Lung (tissue), 12 donors: ENCODE data around the gene RCOR1. TPM values are rescaled to one million over a fixed set of nuclear protein-coding genes. Genes with fewer than 3 reads are reported as not detected.

Source experiments
- ATAC-seq: fragments of 200-7000 bp; cut with Tn5 transposase; one replicate; pipeline ENCODE4 v1.9.1; 2020; ENCODE audit warnings: moderate number of reproducible peaks; ENCODE audit not compliant: insufficient read depth, low FRiP score
- DNase-seq, 3 donors: peaks; one replicate each; pipeline ENCODE4 v3.0.0-alpha.2; 2013 to 2017
- H3K27ac ChIP-seq, 2 donors: one replicate each; pipeline ENCODE4 v1.5.1; 2013; ENCODE audit warnings: mild to moderate bottlenecking in 2 of 2, moderate library complexity in 2 of 2, control low read depth in 1 of 2, inconsistent platforms in 1 of 2, low read depth in 1 of 2, low read length in 1 of 2
- H3K27me3 ChIP-seq, 3 donors: one replicate each; pipeline ENCODE4 v1.5.1; 2013; ENCODE audit warnings: low read length in 2 of 3; ENCODE audit not compliant: control insufficient read depth in 3 of 3, insufficient read depth in 3 of 3
- H3K36me3 ChIP-seq, 4 donors: one replicate each; pipeline ENCODE4 v1.5.1; 2013; ENCODE audit warnings: low read length in 4 of 4, mild to moderate bottlenecking in 1 of 4, moderate library complexity in 1 of 4; ENCODE audit not compliant: control insufficient read depth in 4 of 4, insufficient read depth in 4 of 4
- H3K4me1 ChIP-seq, 5 donors: one replicate each; pipeline ENCODE4 v1.5.1; 2013; ENCODE audit warnings: low read length in 5 of 5, mild to moderate bottlenecking in 2 of 5, moderate library complexity in 1 of 5; ENCODE audit not compliant: control insufficient read depth in 5 of 5, insufficient read depth in 5 of 5
- H3K4me3 ChIP-seq: one replicate; pipeline ENCODE4 v1.5.1; 2013; ENCODE audit warnings: mild to moderate bottlenecking, control low read depth, moderate library complexity
- H3K9ac ChIP-seq, 2 donors: one replicate each; pipeline ENCODE4 v1.5.1; 2013; ENCODE audit warnings: low read length in 2 of 2, control low read depth in 1 of 2; ENCODE audit not compliant: insufficient read depth in 1 of 2
- H3K9me3 ChIP-seq, 4 donors: one replicate each; pipeline ENCODE4 v1.5.1; 2013; ENCODE audit warnings: low read length in 3 of 4, mild to moderate bottlenecking in 1 of 4, moderate library complexity in 1 of 4; ENCODE audit not compliant: control insufficient read depth in 4 of 4, insufficient read depth in 3 of 4
- CTCF ChIP-seq: IDR thresholded peaks from 2 replicates; pipeline ENCODE4 v1.5.1; 2012; ENCODE audit warnings: mild to moderate bottlenecking; ENCODE audit errors: control extremely low read depth, extremely low read depth
- WGBS, 2 donors: extraction: QIAGEN DNeasy Blood & Tissue Kit; methylation state at CpG; one replicate each; pipeline ENCODE4 v1.1.7; 2013; 5-methylcytosine and 5-hydroxymethylcytosine counted together
- polyA plus RNA-seq, 2 donors: library from polyadenylated mRNA; stranded (reverse); fragments of 200-250 nt; gene quantifications; one replicate each; pipeline ENCODE4 v1.2.1, GENCODE V29; 2013
- total RNA-seq, 2 donors: library from RNA; depleted of rRNA in 1 of 2; stranded (reverse); fragments of >200 nt in 1 of 2; gene quantifications; one replicate each; pipeline ENCODE4 v1.2.1, GENCODE V29; 2014 to 2021
- donor health status: control.
- donor health status: control.
- donor health status: Bipolar disorder and iron deficiency.
- donor health status: healthy.
- donor health status: DM: yes; HTN: yes; CAD: no.

Gene RCOR1
- total and polyA plus RNA-seq, 4 donors: 7.9 to 63.9 (median 22.4) TPM

- no peak for ATAC-seq
- Histone ChIP-seq H3K9me3 (no peaks in the 10 kb centered on the region), H3K27me3 (no peaks in the 10 kb centered on the region), H3K9ac (no peak overlapping the region), H3K36me3 (peaks cover 0 to 2% (median 0%) of the 10 kb centered on the region in 4 donors), H3K4me1 (peaks cover 0 to 20% (median 8%) of the 10 kb centered on the region in 5 donors), H3K27ac (no peak overlapping the region), H3K4me3 (no peak overlapping the region)
- TF ChIP-seq CTCF: no peak
- DNase-seq: no peak
- 94 to 97% methylated on average over 9 of the region's 9 CpGs for WGBS, 2 donors
Measured at GRCh38 chr14:102620413-102620812, 28.0 kb downstream of the RCOR1 start.

GRCh38 chr14:102622262-102622885 lies 29.9 kb downstream of the RCOR1 start:
- Histone ChIP-seq H3K27ac (peak overlapping the region in 1 of 2 donors; percentile 34), H3K4me1 (peaks cover 0 to 7% (median 6%) of the 10 kb centered on the region in 5 donors), H3K36me3 (peaks cover 0 to 2% (median under 1%) of the 10 kb centered on the region in 4 donors), H3K27me3 (no peaks in the 10 kb centered on the region), H3K9me3 (no peaks in the 10 kb centered on the region), H3K4me3 (no peak overlapping the region), H3K9ac (peak overlapping the region in 1 of 2 donors; percentile 42)
- ATAC-seq: no peak
- DNase-seq: no peak
- no peak for TF ChIP-seq CTCF
- 58 to 64% methylated on average over 10 of the region's 10 CpGs for WGBS, 2 donors

DNA sequence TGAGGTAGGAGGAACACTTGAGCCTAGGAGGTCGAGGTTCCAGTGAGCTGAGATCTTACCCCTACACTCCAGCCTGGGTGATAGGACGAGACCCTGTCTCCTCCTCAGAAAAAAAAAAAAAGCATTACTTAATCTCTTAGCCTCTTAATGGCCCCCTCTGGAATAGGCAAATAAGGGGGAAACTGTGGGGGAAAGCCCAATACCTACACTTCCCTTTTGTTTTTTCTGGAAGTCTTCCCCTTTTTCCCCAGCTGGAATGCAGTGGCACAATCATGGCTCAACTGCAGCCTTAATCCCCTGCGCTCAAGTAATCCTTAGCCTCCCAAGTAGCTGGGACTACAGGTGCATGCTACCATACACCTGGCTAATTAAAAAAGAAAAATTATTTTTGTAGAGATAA lies 32.2 kb downstream of the RCOR1 start:
- TF ChIP-seq CTCF: no peak
- no peak overlapping the region for H3K27ac ChIP-seq
- H3K4me3 ChIP-seq: no peak overlapping the region
- peaks cover 0 to 8% (median 3%) of the 10 kb centered on the region in 4 donors for H3K36me3 ChIP-seq
- H3K27me3 ChIP-seq: no peaks in the 10 kb centered on the region
- no peak for DNase-seq
- H3K9me3 ChIP-seq: no peaks in the 10 kb centered on the region
- 80 to 93% methylated on average over 3 of the region's 3 CpGs for WGBS, 2 donors
- peaks cover 5 to 13% (median 10%) of the 10 kb centered on the region in 5 donors for H3K4me1 ChIP-seq
- no peak overlapping the region for H3K9ac ChIP-seq
- ATAC-seq: no peak
